Measurements from ENCODE around the gene SFN.
"Not testable (repeated sequence)": the region's sequence is repeated elsewhere in the genome, so short reads cannot be mapped to it uniquely, and the experiment has no call there.

Gene SFN

DNA sequence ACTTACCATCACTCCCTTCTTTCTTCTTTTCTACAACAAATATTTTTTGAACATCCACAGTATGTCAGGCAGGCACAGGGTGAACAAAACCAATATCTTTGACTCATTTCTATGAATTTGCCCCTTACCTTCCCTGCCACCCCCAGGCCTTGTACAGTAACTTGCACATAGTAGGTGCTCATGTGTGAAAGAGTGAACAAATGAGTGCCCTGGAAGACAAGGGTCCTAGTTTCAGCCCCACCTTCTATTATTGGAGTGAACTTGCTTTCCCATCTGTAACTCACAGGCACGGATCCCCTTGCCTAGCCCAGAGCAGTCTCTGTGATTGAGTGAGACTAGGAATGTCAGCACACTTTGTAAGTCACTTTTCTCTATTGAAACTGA is 23.6 kb upstream of the SFN start:
- DNase-seq (ENCODE audit: low spot score), result no peak

DNA sequence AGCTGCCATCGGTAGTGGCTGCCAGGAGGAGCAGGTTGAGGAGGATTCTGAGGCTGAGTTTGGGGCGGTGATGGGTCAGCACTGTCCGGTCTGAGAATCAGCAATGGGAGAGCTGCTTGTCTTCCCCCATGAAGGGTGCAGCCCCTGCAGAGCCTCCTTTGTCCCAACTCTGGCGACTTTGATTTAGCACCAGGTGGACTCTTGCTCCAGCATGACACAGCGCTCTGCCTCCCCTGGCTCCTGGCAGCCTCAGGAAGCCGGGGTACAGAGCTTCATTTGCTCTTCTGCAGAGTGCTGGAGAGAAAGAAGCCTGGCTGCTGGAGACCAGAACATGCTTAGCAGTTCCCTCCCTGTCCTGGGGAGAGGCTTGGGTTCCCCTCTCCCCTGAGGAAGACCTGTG is 23.2 kb upstream of the SFN start:
- no peak for DNase-seq (ENCODE audit: low spot score)

DNA sequence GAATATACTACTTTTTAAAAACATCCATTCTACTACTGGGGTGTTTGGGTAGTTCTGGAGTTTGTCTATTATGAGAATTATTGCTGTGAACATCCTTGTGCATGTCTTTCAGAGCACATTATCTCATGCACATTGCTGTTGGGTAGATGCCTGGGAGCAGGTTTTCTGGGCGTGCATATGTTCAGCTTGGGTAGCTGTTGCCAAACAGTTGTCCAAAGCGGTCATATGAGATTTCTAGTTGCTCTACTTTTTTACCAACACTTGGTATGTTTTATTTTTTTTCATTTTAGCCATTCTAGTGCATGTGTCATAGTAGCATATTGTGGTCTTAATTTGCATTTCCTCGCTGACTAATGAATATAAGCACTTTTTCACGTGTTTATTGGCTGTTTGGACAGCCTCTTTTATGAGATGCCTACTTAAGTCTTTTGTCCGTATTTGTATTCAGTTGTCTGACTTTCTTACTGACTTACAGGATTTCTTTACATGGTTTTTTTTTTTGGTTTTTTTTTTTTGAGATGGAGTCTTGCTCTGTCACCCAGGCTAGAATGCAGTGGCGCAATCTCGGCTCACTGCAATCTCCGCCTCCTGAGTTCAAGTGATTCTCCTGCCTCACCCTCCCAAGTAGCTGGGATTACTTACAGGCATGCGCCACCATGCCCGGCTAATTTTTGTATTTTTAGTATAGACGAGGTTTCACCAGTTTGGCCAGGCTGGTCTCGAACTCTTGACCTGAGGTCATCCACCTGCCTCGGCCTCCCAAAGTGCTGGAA is 18.3 kb upstream of the SFN start:
- no peak for DNase-seq (ENCODE audit: low spot score)

DNA sequence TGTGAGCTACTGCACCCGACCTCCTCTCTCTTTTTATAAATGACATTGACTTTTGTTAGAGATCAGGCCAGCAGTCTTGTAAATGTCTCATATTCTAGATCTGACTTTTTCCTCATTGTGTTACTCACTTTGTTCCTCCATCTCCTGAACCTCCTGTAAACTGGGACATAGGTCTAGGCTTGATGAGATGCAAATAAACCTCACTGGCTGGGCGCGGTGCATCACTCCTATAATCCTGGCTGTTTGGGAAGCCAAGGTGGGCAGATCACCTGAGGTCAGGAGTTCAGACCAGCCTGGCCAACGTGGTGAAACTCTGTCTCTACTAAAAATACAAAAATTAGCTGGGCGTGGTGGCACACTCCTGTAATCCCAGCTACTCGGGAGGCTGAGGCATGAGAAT is 15.1 kb upstream of the SFN start:
- not testable (repeated sequence) for DNase-seq (ENCODE audit: low spot score)

DNA sequence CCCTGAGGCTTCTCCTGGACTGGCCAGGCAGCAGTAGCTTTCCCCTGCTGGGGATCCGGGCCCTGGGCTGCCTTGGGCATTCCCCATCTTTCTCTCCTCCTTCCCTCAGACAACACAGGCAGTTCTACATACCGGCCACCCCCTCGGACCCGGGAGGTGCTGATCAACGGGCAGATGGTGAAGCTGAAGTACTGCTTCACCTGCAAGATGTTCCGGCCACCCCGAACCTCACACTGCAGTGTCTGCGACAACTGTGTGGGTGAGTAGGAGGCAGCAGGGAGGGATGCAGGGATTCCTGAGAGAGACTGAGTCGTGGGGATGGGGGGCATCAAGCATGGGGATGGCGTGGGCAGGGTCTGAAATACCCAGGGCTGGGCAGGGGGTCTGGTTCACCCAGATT is 14.4 kb upstream of the SFN start:
- DNase-seq (ENCODE audit: low spot score), result no peak

DNA sequence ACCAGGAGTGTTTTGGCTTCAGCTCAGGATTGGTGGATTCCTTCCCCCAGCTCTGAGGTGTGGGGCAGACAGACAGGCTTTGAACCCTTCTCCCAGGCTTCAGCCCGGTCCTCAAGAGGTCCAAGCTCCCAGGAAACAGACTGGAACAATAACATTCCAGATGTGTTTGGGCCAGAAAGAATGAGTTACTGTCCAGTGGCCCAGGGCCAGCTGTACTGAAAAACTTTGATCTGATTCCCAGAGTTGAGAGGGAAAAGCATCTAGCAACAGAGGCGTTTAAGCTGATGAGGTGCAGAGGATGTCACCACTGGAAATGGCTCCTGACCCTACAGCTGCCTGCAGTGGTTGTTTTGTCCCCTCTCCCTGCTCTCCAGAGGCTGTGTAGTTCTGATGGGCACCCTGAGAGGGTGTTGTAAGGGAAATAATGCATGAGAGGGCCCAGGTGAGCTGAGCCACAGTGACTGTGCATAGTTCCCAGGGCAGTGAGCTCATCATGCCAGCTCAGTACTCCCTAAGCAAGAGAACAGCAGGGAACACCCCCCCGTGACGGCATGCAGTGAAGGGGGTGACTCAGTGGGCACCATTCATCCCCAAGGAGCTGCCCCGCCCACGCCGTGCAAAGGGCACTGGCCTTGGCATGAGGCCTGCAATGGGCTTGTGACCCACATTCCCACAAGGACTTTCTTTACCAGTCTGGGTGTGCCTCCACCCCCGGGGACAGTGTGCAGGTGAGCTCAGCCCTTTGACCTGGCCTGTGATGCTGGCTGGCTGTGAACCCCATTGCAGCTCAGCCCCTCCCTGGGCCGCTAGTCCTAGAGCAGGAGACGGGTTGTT is 13.8 kb upstream of the SFN start:
- no peak for DNase-seq (ENCODE audit: low spot score)

DNA sequence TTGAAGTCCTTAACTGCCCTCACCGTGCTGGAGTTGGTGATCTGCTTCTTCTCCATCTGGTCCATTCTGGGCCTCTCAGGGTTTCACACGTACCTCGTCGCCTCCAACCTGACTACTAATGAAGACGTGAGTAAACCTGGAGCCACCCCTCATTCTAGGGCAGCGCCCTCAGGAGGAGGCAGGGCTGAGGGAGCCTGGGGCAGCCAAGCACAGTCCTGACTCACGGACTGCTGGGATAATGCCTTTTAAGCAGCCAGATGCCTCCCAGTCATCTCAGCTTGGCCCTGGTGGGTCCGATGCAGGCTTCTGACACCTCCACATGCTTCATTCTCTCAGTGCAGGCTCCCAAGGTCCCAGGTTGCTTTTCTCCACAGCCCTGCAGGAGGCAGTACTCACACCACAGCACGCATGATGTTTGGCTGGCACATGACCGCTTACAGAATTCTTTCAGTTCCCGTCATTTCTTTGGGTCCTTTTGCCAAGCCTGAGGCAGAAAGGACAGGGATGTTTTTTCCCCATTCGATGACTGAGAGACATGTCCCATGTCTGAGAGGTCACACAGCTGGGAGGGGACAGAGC is 11.8 kb upstream of the SFN start:
- DNase-seq (ENCODE audit: low spot score), result no peak

DNA sequence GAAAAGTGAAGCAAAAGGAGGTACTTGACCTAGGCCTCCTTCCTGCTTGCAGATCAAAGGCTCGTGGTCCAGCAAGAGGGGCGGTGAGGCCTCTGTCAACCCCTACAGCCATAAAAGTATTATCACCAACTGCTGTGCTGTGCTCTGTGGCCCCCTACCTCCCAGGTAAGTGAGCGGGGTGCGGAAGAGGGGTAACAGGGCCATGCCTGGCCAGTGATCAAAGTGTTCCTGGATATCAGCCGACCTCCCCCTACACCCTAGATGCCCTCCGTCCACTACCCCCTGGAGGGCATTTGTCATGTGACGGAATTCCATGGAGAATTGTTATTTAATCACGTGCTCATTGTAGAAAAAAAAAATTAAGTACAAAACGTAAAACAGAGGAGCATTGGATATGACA is 10.2 kb upstream of the SFN start:
- DNase-seq (ENCODE audit: low spot score), result no peak

DNA sequence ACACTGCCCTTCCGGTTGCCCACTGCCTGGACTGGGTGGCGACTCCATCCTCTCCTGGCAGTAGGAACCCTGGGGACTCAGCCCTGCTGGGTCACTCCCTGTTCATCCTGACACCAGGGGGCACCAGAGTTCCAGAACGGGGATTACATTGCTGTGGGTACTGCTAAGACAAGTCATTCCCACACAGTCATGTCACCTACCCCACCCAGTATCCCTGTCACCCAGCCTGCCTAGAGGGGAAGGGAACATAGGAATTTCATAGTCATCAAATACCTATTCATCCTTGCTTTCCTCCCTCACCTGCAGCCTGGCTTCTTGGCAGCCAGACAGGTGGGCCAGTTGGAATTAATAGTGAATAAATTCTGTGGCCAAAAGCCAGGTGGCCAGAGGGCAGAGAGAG is 9.8 kb upstream of the SFN start:
- peak; percentile 94 for DNase-seq (ENCODE audit: low spot score)

DNA sequence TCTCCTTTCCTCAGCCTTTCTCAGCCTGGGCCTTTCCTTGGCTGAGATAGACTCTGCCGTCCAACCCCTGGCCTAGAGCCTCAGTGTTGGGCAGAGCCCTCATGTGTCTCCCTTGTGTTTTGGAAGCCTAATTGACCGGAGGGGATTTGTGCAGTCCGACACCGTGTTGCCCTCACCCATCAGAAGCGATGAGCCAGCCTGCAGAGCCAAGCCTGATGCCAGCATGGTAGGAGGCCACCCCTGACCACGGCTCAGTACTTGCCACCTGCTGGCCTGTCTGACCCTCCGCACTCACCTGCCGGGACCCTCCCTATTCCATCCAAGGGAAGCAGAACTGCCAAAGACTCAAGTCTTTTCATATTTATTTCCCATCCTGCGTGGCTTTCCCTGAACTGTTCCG is 9.3 kb upstream of the SFN start:
- DNase-seq (ENCODE audit: low spot score), result no peak

DNA sequence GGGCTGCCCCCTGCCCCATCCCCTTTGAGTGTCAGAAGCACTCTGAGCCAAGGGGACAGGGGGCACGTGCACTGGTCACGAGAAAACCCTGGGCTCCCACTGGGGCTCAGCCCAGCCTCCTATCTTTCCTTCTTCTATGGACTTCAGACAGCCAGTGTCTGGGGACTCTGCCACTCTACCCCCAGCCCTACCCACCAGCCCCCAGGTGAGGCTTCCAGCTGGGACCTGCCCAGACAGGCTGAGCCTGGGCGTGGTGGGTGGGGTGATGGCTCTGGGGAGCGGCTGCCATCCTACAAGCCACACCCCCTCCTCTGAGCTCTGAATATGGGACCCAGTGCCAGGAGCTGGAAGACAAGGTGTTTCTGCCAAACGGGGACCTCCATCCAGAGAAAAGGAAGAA is 8.0 kb upstream of the SFN start:
- peak; percentile 72 for DNase-seq (ENCODE audit: low spot score)

DNA sequence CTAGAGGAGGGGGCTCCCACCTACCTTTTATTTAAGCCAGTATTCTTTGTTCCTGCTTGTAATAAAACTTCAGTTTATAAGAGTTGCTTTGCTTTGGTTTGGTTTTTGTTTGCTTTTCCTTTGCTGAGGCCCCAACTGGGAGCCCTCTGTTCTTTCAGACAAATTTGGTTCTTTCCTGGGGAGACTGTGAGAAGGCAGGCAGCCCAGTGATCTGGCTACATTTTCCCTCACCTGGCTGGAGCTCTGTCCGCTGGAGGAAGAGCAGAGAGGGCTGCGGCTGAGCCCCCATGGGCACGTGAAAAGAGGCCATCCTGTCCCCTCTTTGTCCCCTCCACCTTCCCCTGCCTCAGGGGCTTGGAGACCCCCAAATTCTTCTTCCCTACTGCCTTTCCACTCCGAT is 7.3 kb upstream of the SFN start:
- no peak for DNase-seq (ENCODE audit: low spot score)

DNA sequence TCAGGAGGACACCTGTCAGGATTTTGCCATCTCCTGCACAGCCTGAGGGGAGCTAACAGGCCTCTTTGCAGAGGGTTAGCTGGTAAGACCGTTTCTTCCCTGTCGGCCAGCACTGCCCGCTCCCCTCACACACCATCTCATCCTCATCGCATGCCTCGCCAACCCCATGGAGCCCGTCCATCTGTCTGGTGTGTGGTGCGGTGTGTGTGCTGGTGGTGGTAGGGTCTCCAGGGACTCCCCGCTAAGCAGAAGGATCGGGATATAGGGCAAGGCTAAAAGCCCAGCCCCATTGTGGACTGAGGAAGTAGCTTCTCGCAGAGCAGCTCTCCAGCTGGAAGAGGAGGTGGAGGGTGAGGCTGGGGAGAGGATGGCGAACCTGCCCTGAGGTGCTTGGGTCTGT is 6.8 kb upstream of the SFN start:
- DNase-seq (ENCODE audit: low spot score), result no peak

DNA sequence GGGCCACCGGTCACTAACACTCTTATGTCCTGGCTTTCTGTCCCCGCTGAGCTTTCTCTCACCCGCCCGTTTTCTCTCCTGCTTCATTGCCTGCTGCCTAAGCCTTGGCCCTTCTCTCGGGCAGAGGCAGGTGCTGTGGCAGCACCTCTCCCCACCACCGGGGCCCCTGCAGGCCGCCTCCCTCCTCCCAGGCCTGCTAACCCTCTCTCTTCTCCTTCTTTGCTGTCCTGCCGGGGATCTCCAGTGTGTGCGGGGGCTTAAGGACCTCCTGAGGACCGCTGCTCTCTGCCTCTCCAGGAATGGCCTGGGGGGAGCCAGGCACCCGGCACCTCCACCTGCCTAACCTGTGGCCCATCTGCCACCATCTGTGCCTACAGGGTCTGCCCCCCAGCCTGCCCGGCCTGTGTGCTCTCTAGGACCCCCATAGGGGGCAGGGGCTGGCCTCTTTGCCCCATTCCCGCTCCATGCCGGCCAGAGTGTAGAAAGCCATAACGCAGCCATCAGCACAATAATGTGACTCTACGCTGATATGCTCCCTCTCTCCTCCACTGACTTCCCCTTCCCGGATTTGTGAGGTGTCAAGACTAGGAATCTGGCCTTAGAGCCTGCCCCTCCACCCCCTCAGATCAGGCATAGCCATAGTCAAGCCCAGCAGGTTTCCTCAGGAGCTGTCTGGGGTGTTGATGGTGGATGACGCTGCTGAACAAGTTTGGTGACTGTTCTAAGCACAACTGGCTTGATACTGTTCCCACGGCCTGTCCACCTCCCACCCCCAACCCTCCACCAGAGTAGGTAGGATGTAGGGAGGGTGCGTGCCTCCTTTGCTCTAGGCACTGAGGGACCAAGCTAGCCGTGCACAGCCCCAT is 6.1 kb upstream of the SFN start:
- DNase-seq (ENCODE audit: low spot score), result no peak

DNA sequence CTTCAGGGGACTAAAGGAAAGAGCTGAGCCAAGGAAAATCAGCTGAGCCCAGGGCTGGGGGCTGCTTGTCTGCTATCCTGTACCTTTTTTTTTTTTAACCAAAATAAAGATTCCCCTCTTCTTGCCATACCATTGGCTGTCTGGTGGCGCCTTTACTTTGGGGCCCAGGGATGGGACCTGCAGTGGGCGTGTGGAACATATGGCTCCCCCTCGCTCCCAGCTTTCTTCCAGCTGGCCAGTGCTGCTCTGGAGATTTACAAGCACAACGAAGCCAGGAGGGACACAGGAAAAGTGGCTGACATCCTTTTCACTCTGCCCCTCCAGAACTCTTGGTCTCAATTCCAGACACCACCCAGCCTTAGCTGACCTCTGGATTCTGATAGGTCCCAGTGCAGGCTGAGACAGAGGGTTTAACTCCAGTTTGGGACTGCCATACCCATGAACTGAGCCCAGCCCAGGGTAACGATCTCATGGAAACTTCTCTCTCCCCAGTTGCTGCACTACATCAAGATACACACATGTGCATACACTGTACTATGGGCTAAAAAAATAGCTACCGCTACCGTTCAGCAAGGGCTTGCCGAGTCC is 5.4 kb upstream of the SFN start:
- no peak for DNase-seq (ENCODE audit: low spot score)

DNA sequence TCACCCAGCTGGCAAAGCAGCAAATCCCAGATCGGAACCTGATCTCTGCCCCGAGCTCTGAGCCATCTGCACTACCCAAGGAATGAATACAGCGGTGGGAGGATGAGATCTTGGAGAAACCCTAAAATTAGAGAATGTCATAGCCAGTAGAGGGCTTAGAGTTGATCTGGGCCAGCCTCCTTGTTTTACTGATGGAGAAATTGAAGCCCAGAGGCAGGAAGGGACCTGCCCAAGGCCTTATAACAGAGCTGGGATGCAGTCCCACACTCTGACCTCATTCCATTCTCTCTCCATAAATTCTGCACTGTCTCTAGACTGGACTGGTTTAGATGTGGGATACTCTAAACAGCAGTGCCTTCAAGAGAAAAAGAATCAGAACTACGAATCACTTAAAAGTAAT is 4.8 kb upstream of the SFN start:
- DNase-seq (ENCODE audit: low spot score), result no peak

DNA sequence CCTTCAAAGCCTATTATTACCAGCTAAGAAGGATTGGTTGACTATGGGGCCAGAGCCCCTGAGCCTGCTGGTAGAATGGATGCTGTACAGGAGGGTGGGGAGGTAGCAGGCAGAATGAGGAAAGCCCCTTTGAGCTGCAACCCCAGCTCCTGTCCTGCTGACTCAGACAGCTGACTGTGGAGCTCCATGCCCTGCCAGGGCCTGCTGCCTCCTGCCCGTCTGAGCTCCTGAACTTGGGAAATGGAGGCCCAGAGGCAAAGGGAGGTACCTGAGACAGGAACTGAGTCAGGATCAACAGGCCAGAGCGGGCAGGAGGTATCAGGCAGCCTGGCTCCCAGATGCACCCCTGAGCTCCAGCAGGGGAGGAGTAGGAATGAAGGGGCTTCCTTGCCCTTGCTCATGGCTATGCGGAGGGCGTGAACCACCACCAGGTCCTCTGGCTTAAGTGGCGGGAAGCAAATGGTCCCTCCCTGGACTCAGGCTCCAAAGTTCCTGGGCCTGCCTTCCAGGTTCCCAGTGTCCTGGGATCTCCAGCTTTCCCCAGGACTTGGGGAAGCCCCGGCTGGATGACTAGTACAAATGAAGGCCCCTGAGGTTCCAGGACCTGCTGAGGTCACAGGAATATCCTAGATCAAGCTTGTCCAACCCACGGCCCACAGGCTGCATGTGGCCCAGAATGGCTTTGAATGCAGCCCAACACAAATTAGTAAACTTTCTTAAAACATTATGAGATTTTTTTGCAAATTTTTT is 3.9 kb upstream of the SFN start:
- no peak for DNase-seq (ENCODE audit: low spot score)

DNA sequence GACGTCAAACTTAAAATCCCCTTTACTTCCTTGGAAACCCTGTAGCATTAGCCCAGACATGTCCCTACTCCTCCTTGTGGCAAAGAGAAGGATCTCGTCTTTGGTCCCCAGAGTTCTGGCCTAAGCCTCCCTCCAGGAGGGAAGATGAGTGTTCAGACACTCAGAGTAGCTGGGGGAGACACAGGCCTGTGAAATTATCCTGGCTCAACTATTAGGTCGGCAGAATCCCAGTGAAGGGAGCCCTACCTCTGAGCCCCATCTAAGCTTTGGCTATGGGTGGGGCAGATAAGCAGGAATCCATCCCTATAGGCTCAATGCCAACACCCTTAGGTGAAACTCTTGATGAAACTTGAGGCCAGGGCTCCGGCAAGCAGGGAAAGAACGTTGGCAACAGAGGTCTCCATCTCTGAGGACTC is 1.7 kb upstream of the SFN start:
- DNase-seq (ENCODE audit: low spot score), result no peak

DNA sequence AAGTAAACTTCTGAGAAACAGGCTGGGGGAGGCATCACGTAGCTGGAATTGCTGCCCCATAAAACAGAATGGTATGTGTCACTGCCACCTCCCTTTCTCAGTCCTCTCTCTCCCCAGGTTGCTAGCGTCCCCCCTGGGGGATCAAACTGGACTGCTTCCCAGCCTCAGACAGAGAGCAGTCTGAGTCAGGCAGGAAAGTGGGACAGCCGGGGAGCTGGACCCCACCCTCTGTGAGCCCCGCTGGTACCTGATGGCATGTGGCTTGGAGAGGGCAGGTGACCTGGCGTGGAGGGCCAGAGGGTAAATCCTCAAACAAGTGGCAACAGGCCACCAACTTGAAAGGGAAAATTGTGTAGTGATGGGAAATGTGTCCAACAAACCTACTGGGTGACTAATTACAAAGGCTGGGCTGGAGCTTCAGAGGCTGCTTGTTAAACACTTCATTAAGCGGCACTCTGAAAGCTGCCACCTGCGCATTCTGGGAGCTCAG is 1.0 kb upstream of the SFN start:
- DNase-seq (ENCODE audit: low spot score), result no peak

DNA sequence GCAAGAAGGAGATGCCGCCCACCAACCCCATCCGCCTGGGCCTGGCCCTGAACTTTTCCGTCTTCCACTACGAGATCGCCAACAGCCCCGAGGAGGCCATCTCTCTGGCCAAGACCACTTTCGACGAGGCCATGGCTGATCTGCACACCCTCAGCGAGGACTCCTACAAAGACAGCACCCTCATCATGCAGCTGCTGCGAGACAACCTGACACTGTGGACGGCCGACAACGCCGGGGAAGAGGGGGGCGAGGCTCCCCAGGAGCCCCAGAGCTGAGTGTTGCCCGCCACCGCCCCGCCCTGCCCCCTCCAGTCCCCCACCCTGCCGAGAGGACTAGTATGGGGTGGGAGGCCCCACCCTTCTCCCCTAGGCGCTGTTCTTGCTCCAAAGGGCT is 732 bp downstream of the SFN start:
- no peak for DNase-seq (ENCODE audit: low spot score)
